GM12874 (cell line): Measurements from ENCODE around the gene RGS6.

Experiments used
- CTCF ChIP-seq: IDR thresholded peaks from 2 replicates; pipeline ENCODE4 v1.5.1; 2011; ENCODE audit warnings: low read depth, mild to moderate bottlenecking, control low read depth, low read length, moderate library complexity; ENCODE audit not compliant: insufficient read depth

Gene RGS6

DNA sequence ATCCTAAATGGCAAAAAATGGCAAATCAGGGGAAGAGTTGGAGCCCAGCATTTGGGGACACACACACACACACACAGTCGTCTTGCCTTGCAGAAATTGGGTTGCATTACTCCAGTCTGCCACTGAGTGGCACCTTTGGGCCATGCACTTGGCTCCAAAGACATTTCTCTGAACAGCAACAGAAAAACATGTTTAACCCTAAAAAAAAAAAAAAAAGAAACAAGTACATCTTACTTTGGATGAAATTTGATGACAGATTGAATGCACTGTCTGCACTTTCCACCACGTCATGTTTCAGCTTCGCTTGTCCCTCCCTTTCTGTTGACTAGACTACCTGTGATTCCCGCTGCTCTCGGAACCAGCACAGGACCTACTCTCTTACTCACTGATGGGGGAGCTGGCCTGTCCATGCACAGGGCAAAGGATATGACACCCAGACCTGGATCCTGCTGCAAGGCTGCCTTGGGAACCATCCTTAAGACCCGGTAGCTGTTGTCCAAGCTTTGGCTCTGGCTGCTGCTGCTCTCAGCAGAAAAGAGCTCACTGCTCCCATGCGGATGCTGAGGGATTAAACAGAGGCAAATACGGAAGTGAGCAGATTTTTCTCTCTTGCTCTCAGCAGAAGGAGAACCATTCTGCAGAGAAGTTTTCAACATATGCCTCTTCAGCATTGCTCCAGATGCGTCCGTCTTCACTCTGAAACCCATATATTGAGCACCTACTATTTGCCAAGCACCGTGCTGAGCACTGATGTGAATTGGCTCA lies 584.9 kb downstream of the RGS6 start:
- peak; percentile 85 for TF ChIP-seq CTCF

DNA sequence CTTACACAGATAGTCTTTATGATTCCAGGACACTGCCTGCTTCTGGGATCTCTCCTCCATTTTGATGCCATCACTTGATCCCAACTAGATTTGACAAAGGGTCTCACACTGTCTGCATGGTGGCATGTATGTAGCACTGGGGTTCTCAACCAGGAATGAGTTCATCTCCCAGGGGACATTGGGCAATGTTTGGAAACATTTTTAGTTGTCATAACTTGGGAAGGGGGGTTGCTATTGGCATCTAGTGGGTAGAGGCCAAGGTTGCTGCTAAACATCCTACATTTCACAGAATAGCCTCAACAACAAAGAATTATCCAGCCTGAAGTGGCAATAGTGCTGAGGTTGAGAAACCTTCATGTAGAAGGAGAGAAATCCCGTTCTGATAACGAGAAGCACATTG lies 585.5 kb downstream of the RGS6 start:
- TF ChIP-seq CTCF: no peak

- no peak for TF ChIP-seq CTCF
Observed at GRCh38 chr14:72518809-72519377, 586.7 kb downstream of the RGS6 start.

DNA sequence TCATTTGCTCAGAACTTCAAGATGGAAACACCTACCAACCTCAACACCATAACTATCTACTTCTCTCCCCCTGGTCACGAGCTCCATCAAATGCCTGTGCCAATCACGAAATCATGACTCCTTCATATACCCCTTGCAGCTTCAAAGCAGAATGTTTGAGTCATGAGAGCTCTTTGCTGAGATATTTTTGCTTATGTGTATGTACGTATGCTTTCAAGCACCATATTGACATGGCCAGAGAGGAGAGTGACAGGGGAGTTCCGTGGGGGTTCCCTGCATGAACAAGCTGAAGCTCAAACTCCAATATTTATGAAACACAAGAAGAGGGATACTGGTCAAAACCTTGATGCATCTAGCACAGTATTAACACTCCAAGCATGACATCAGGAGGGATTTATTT lies 587.3 kb downstream of the RGS6 start:
- TF ChIP-seq CTCF: no peak

GRCh38 chr14:72521045-72521444 lies 588.8 kb downstream of the RGS6 start:
- TF ChIP-seq CTCF: no peak

DNA sequence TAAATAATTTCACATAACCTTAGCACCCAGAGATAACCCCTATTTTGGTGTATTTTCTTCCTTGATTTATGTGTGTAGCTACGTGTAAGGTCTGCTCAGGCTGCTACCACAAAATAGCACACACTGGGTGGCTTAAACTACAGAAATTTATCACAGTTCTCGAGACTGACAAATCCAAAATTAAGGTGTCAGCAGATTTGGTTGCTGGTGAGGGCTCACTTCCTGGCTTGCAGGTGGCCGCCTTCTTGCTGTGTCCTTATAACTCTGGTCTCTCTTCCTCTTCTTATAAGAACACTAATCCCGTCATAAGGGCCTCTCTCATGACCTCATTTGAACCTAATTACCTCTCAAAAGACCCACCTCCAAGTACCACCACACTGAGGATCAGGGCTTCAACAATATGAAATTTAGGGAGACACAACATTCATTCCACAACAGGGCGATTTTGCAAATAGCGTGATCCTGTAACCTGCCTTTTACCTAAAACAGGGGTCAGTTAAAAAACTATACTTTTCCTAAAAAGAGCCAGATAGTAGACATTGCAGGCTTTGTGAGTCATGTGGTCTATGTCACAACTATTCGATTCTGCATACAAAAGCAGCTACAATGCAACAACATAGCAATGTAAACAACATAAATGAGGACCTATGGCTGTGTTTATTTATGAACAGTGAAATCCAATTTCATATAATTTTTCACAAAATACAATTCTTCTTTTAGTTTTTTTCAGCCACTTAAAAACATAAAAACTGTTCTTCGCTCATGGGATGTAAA lies 589.9 kb downstream of the RGS6 start:
- TF ChIP-seq CTCF: no peak

GRCh38 chr14:72522847-72523246 lies 590.6 kb downstream of the RGS6 start:
- no peak for TF ChIP-seq CTCF
